WI38 (cell line): ENCODE results near the gene ATP6V0D1.

Source experiments
- H3K4me3 ChIP-seq: 2 replicates; pipeline ENCODE4 v1.5.1; 2011; ENCODE audit warnings: low read depth, mild to moderate bottlenecking, control low read depth, low read length
- TF ChIP-seq, protein P1 (sequence below): IDR thresholded peaks from 2 replicates; pipeline ENCODE4 v1.5.1; 2012; ENCODE audit warnings: low read depth, mild to moderate bottlenecking, control low read depth, low read length

Gene ATP6V0D1

DNA sequence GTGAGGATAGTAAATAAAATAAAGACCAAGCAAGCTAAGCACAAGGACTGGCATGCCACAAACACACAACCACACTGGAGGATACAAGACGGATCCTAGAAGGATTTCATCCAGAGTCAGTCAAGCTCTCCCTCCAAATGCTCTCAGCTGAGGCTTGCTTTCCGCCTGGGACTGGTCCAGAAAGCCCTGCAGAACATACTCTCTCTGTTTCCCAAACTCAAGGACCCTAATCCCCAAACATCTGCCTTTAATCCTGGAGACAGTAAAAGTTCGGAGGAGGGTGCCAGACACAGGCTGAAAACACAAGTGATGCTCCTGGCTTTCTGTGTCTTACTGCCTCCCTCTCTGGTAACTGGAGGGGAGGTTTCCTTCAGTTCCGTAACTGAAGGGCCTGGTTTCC, 55.4 kb downstream of the ATP6V0D1 start:
- TF ChIP-seq, protein P1, sequence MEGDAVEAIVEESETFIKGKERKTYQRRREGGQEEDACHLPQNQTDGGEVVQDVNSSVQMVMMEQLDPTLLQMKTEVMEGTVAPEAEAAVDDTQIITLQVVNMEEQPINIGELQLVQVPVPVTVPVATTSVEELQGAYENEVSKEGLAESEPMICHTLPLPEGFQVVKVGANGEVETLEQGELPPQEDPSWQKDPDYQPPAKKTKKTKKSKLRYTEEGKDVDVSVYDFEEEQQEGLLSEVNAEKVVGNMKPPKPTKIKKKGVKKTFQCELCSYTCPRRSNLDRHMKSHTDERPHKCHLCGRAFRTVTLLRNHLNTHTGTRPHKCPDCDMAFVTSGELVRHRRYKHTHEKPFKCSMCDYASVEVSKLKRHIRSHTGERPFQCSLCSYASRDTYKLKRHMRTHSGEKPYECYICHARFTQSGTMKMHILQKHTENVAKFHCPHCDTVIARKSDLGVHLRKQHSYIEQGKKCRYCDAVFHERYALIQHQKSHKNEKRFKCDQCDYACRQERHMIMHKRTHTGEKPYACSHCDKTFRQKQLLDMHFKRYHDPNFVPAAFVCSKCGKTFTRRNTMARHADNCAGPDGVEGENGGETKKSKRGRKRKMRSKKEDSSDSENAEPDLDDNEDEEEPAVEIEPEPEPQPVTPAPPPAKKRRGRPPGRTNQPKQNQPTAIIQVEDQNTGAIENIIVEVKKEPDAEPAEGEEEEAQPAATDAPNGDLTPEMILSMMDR: no peak
- H3K4me3 ChIP-seq: no peak overlapping the region

DNA sequence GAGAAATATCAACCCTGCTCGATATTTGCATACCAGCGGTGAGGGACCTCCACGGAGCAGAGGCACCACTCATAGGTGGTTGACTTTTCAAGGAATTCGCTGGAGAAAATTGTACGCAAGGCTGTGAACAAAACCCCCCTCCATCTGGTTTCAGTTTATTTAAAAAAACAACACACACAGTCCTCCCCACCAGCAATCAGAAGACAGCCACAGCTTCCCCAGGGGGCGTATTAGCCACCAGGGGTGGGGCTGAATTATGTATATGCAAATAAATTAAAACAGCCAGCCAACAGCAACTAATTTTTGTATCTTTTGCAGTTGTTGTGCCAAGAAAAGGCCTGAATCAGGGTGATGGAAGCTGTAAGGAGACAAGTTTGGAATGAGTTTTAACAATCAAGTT, 55.9 kb downstream of the ATP6V0D1 start:
- H3K4me3 ChIP-seq: no peak overlapping the region
- TF ChIP-seq, protein P1: no peak

DNA sequence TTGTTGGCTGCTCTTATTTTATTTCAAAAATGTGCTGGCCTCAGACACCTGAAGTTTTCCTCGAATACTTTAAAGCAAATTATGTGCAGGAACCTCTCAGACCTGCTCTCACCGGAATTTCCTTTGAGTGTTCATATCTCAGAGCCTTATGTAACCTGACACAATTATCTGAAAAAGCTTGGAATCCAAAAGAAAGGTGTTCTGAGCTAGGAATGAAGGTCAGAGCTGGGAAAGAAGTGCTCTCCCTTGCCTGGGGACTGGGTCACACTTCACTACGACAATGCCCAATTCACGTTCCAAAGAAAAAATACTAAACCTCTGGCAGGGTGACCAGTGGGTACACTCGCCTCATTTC, 56.7 kb downstream of the ATP6V0D1 start:
- TF ChIP-seq, protein P1: no peak
- H3K4me3 ChIP-seq: no peak overlapping the region

DNA sequence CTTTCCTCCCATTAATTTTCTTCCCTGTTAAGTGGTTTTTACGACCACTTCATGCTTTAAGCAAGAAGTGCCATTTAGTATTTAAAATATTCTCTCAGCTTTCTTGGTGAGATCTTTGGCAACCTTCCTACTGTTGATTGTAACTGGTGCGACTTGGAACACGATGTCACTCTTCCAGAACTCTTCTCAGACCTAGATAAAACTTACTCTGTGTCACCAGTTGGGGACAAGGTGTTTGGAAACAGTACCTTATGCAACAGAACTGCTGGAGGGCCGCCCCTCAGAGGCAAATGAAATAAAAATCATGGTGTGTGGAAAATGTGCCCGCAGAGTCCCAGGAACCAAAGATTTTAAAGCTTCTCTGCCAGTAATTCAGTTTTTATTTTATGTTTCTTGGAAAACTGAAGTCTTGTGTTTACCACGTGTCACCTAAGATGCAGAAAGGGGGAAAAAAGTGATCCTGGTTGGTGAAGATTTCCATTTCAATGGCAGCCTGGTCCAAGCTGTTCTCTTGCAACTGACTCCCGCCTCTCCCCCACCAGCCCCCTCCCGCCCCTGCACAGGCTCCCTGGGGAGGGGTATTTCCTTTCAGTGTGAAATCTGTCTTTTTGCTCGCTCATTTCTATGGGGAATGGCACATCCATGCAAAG, 57.2 kb downstream of the ATP6V0D1 start:
- H3K4me3 ChIP-seq: no peak overlapping the region

DNA sequence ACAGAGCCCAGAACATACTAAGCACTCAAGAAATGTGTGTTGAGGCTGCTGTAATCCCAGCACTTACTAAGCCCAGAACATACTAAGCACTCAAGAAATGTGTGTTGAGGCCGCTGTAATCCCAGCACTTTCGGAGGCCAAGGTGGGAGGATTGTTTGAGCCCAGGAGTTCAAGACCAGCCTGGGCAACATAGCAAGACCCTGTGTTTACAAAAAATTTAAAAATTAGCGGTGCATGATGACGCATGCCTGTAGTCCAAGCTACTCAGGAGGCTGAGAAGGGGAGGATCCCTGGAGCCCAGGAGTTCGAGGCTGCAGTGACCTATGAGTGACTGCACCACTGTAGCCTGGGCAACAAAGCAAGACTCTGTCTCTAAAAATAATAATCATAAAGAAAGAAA, 57.9 kb downstream of the ATP6V0D1 start:
- TF ChIP-seq, protein P1: no peak
- no peak overlapping the region for H3K4me3 ChIP-seq

More for the DNA sequence above, 57.2 kb downstream of the ATP6V0D1 start:
- TF ChIP-seq, protein P1: no peak

DNA sequence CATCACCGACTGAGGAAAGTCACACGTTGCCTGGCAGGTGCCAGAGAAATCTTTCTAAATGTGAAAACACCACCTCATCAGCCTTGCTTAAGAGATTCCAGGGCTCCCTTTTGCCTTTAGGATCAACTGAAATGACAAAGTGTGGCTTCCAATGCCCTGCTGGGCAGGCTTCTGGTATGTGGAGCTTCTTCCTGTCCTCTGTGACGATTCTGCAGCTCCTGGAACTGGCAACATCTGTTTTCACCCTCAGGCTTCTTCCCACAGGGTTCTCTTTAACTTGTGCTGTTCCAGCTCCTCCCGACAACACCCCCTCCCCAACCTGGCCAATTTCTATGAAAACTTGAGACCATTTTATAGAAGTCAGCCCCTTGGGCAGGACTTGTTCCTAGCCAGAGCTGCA, 59.9 kb downstream of the ATP6V0D1 start:
- no peak overlapping the region for H3K4me3 ChIP-seq

DNA sequence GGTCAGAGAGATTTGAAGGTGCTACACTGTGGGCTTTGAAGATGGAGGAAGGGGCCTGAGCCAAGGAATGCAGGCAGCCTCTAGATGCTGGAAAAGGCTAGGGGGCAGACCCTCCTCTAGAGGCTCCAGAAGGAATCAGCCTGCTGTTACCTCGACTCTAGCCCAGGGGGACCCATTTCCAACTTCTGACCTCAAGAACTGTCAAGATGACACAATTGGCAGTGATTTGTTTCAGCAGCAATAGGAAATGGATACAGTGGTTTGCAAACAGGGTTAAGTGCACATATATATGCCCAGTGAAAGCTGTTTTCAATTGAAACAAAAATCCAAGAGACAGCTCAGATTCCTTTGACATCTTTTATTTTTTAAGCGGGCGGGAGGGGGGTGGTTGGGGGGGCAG, 61.0 kb downstream of the ATP6V0D1 start:
- TF ChIP-seq, protein P1: no peak
- H3K4me3 ChIP-seq: no peak overlapping the region

More for the DNA sequence above, 59.9 kb downstream of the ATP6V0D1 start:
- TF ChIP-seq, protein P1: no peak
